GM12892 (cell line): ENCODE measurements around the gene PELI3.

Experiments used
- POLR2A ChIP-seq: IDR thresholded peaks from 2 replicates; pipeline ENCODE4 v1.6.1; 2011; ENCODE audit warnings: low read depth, low read length, control low read depth
- POLR2AphosphoS5 ChIP-seq: IDR thresholded peaks from 2 replicates; pipeline ENCODE4 v1.6.1; 2011; ENCODE audit warnings: low read depth, low read length, control low read depth

- TF ChIP-seq POLR2A (no peak), POLR2AphosphoS5 (no peak)
These were observed 6.5 kb downstream of the PELI3 start for GRCh38 chr11:66473167-66473566.
